Neural crest cell (in vitro differentiated cells): ENCODE data around the gene EGFLAM. TPM values are rescaled to one million over a fixed set of nuclear protein-coding genes. Genes with fewer than 3 reads are reported as not detected.
A peak's percentile ranks its signal among the peaks of the same experiment; 100 is the strongest.

Experiments
- DNase-seq: peaks from one replicate; pipeline ENCODE4 v3.0.0; 2021; ENCODE audit warnings: low read depth, mixed read lengths, low spot score
- H3K27ac Mint-ChIP-seq: one replicate; pipeline ENCODE4 v1.8.0; 2021; ENCODE audit warnings: mild to moderate bottlenecking, mixed read lengths; ENCODE audit not compliant: unreplicated experiment
- H3K27me3 Mint-ChIP-seq: 2 replicates; pipeline ENCODE4 v1.8.0; 2021; ENCODE audit warnings: low read depth, mild to moderate bottlenecking, mixed read lengths
- H3K36me3 Mint-ChIP-seq: 2 replicates; pipeline ENCODE4 v1.8.0; 2021; ENCODE audit warnings: low read depth, mild to moderate bottlenecking, mixed read lengths
- H3K4me1 Mint-ChIP-seq: 2 replicates; pipeline ENCODE4 v1.8.0; 2021; ENCODE audit warnings: mixed read lengths
- H3K4me3 Mint-ChIP-seq: one replicate; pipeline ENCODE4 v1.8.0; 2021; ENCODE audit warnings: mild to moderate bottlenecking, mixed read lengths
- H3K9me3 Mint-ChIP-seq: 2 replicates; pipeline ENCODE4 v1.8.0; 2021; ENCODE audit warnings: mixed read lengths
- total RNA-seq: library from RNA; stranded (reverse); gene quantifications from 2 replicates; pipeline ENCODE4 v1.2.1, GENCODE V29; 2021
- TF ChIP-seq, protein P1 (sequence below): fragments of 200-600 bp; sonication (generic); conservative IDR thresholded peaks from 2 replicates; pipeline ENCODE4 v1.5.0; 2021; ENCODE audit warnings: antibody characterized with exemption, mild to moderate bottlenecking

EGFLAM gene
- total RNA-seq, 1 donor from 2014 or later: 9.1 TPM

DNA sequence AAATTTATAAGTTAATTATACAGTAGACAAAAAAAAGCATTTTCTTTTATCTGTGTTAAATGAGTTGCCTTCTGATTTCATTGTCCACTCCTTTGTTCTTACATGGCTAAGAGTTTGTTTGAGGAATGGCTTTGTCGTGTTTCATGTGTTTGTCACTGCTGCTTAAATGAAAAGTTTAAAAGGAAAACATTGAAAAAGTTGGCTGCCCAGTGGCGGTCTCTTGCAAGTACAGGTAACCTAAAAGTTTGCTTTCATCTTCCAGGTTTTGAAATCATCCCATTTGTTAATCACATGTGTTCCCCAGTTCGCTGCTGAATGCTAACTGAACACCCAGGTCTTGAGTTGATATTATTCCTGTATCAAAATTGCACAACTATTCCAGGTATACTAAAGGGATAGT, 33.9 kb downstream of the EGFLAM start:
- no peaks in the 10 kb centered on the region for H3K9me3 Mint-ChIP-seq
- H3K27ac Mint-ChIP-seq: peak overlapping the region; percentile 5
- H3K36me3 Mint-ChIP-seq: no peaks in the 10 kb centered on the region
- H3K4me3 Mint-ChIP-seq: no peak overlapping the region
- no peaks in the 10 kb centered on the region for H3K27me3 Mint-ChIP-seq
- TF ChIP-seq, protein P1, sequence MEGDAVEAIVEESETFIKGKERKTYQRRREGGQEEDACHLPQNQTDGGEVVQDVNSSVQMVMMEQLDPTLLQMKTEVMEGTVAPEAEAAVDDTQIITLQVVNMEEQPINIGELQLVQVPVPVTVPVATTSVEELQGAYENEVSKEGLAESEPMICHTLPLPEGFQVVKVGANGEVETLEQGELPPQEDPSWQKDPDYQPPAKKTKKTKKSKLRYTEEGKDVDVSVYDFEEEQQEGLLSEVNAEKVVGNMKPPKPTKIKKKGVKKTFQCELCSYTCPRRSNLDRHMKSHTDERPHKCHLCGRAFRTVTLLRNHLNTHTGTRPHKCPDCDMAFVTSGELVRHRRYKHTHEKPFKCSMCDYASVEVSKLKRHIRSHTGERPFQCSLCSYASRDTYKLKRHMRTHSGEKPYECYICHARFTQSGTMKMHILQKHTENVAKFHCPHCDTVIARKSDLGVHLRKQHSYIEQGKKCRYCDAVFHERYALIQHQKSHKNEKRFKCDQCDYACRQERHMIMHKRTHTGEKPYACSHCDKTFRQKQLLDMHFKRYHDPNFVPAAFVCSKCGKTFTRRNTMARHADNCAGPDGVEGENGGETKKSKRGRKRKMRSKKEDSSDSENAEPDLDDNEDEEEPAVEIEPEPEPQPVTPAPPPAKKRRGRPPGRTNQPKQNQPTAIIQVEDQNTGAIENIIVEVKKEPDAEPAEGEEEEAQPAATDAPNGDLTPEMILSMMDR: no peak
- H3K4me1 Mint-ChIP-seq: no peaks in the 10 kb centered on the region
- DNase-seq: no peak

DNA sequence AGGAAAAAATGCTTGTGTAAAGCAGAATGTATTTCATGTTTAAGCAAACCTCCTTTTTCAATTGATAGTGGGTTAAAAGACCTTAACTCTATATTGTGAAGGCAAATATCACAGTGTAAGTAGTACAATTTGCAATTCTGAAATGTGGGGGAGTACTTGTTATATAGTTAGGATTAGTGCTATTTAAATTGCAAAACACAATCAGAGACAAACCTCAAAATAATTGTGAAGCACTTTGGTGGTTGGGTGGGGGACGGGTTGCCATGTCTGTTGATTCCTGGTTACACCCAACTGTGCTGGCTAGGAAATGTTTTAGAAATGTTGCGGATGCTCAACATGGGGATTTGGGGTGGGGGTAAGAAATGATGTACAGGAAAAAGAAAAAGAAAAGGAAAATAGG, 37.4 kb downstream of the EGFLAM start:
- H3K36me3 Mint-ChIP-seq: peaks cover 3% of the 10 kb centered on the region

DNA sequence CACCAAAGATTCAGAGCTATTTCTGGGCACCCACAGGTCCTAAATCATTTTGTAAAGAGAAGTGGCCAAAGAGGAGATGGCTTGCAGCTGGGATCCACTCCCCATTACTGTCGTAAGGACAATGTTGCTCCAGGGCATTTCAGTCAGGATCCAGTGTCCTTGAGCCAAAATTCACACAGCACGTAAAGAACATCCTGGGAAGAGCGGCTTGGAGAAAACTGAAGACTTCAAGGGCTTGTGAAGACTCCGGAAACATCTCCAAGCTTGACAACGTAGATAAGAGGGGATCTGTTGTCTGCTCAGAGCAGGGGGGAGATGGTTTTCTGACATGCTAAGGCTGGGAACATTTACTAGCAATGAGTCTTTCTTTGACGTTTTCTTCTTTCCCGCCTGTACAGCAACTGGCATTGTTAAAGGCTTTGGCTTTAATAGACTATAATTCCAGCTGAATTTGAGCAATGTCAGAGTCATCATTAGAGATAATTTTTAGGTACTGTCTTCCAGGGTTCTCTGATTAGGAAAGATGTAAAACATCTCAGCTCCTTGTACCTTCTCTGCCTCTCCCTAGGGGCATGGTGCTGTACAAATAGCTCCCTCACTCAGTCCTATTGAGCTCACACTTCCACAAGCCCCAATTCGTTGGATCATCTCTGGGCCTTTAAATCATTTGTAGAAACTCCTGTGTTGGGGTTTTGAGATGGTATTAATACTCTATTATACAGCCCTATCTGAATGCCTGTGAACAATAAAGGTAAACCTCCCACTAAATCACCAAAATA, 39.7 kb downstream of the EGFLAM start:
- no peaks in the 10 kb centered on the region for H3K27me3 Mint-ChIP-seq
- H3K36me3 Mint-ChIP-seq: peaks cover 5% of the 10 kb centered on the region
- H3K9me3 Mint-ChIP-seq: peaks cover 8% of the 10 kb centered on the region
- no peak overlapping the region for H3K27ac Mint-ChIP-seq
- H3K4me1 Mint-ChIP-seq: no peaks in the 10 kb centered on the region
- DNase-seq: no peak
- TF ChIP-seq, protein P1: no peak
- H3K4me3 Mint-ChIP-seq: no peak overlapping the region

More for the DNA sequence above, 37.4 kb downstream of the EGFLAM start:
- H3K27me3 Mint-ChIP-seq: no peaks in the 10 kb centered on the region
- H3K4me1 Mint-ChIP-seq: no peaks in the 10 kb centered on the region
- peaks cover 2% of the 10 kb centered on the region for H3K9me3 Mint-ChIP-seq
- DNase-seq: no peak
- no peak overlapping the region for H3K4me3 Mint-ChIP-seq
- H3K27ac Mint-ChIP-seq: no peak overlapping the region
- TF ChIP-seq, protein P1: no peak

DNA sequence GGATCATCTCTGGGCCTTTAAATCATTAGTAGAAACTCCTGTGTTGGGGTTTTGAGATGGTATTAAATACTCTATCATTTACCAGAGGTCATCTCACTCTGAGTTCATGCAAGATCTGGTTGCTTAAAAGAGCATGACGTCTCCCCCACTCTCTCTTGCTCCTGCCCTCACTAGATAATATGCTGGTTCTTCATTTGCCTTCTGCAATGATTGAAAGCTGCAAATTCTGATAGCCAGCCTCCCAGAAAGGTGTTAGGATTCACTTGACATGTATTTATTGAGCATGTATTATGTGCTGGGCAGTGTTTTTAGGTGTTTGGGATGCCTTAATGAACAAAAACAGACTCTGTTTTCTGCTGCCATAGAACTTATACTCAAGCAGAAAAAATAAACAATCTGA, 41.2 kb downstream of the EGFLAM start:
- Mint-ChIP-seq H3K4me3 (no peak overlapping the region), H3K4me1 (no peaks in the 10 kb centered on the region), H3K9me3 (peaks cover 12% of the 10 kb centered on the region), H3K27ac (no peak overlapping the region), H3K27me3 (no peaks in the 10 kb centered on the region), H3K36me3 (peaks cover 5% of the 10 kb centered on the region)
- DNase-seq: no peak
- TF ChIP-seq, protein P1: no peak

GRCh38 chr5:38305148-38305547, 46.8 kb downstream of the EGFLAM start:
- peaks cover 3% of the 10 kb centered on the region for H3K4me1 Mint-ChIP-seq
- TF ChIP-seq, protein P1: no peak
- peaks cover 8% of the 10 kb centered on the region for H3K36me3 Mint-ChIP-seq
- no peak for DNase-seq
- peaks cover 23% of the 10 kb centered on the region for H3K9me3 Mint-ChIP-seq
- no peaks in the 10 kb centered on the region for H3K27me3 Mint-ChIP-seq
- no peak overlapping the region for H3K27ac Mint-ChIP-seq
- H3K4me3 Mint-ChIP-seq: no peak overlapping the region
